Gastrocnemius medialis (tissue), 4 donors: ENCODE data around the gene NTM.

Experiments
- CTCF ChIP-seq, 5 experiments: fragments of 450-650 bp in 3 of 5; fragments of 200-600 bp in 2 of 5; sonication (generic) in 2 of 5; IDR thresholded peaks in 4 of 5; conservative IDR thresholded peaks in 1 of 5; 1 replicate in 4 of 5; 2 replicates in 1 of 5; pipeline ENCODE4 v1.5.1; 2016 to 2019; ENCODE audit warnings: antibody characterized with exemption in 5 of 5, mild to moderate bottlenecking in 3 of 5, moderate library complexity in 3 of 5
- POLR2A ChIP-seq, 2 donors: fragments of 450-650 bp; IDR thresholded peaks; one replicate each; pipeline ENCODE4 v1.6.1; 2017; ENCODE audit warnings: antibody characterized with exemption in 2 of 2, mild to moderate bottlenecking in 2 of 2, moderate library complexity in 2 of 2

- TF ChIP-seq CTCF (IDR thresholded peaks at IDR 0.05 in 4 of 5, conservative IDR thresholded peaks at IDR 0.05 in 1 of 5) = no peak
- no peak for TF ChIP-seq POLR2A (IDR thresholded peaks at IDR 0.05)
Observed at GRCh38 chr11:131597890-131598289, 227.5 kb downstream of the NTM start.
